Activated naive CD4-positive, alpha-beta T cell (primary cell): ENCODE data around the gene ARID4B.
"Not testable (repeated sequence)": the region's sequence is repeated elsewhere in the genome, so short reads cannot be mapped to it uniquely, and the experiment has no call there.

Source experiments
- DNase-seq, 4 experiments: peaks; one replicate each; lab custom pipeline; 2025; lab: John Stamatoyannopoulos, UW

ARID4B gene

GRCh38 chr1:235328271-235329138, 526 bp upstream of the ARID4B start, which contains the start of gene GGPS1:
Gene GGPS1 (plus strand): TSS chr1:235328570. CDS start chr1:235335265, 6,695 bp downstream.
- peak; percentile 97 to 99 (median 98) for DNase-seq

GRCh38 chr1:235326719-235327558, 1.0 kb downstream of the ARID4B start:
- DNase-seq = peak; percentile 24 to 49 (median 34)

- DNase-seq = no peak
Observed at GRCh38 chr1:235325854-235326253, 2.1 kb downstream of the ARID4B start.

- DNase-seq = no peak
Observed at GRCh38 chr1:235325139-235325538, 2.8 kb downstream of the ARID4B start.

- no peak for DNase-seq
Observed at GRCh38 chr1:235324296-235324695, 3.7 kb downstream of the ARID4B start.

GRCh38 chr1:235320521-235321179, 7.3 kb downstream of the ARID4B start:
- no peak for DNase-seq

- DNase-seq = no peak
Observed at GRCh38 chr1:235319255-235319654, 8.7 kb downstream of the ARID4B start.

GRCh38 chr1:235317168-235317567, 10.8 kb downstream of the ARID4B start:
- no peak for DNase-seq

GRCh38 chr1:235315735-235316134, 12.2 kb downstream of the ARID4B start:
- DNase-seq = no peak

GRCh38 chr1:235315173-235315572, 12.8 kb downstream of the ARID4B start:
- no peak for DNase-seq

- DNase-seq = no peak
Observed at GRCh38 chr1:235313931-235314678, 13.9 kb downstream of the ARID4B start.

- no peak for DNase-seq
Observed at GRCh38 chr1:235313262-235313661, 14.7 kb downstream of the ARID4B start.

GRCh38 chr1:235309206-235309605, 18.8 kb downstream of the ARID4B start:
- DNase-seq = not testable (repeated sequence)

- no peak for DNase-seq
Observed at GRCh38 chr1:235307158-235308124, 20.5 kb downstream of the ARID4B start.

- DNase-seq = no peak
Observed at GRCh38 chr1:235304549-235305451, 23.2 kb downstream of the ARID4B start.

GRCh38 chr1:235302143-235302542, 25.8 kb downstream of the ARID4B start:
- DNase-seq = no peak

- DNase-seq = no peak
Observed at GRCh38 chr1:235299169-235299858, 28.7 kb downstream of the ARID4B start.

- no peak for DNase-seq
Observed at GRCh38 chr1:235298758-235299157, 29.2 kb downstream of the ARID4B start.

GRCh38 chr1:235297579-235297978, 30.4 kb downstream of the ARID4B start:
- no peak for DNase-seq
